ENCODE measurements around the gene R3HDM2.

DNA sequence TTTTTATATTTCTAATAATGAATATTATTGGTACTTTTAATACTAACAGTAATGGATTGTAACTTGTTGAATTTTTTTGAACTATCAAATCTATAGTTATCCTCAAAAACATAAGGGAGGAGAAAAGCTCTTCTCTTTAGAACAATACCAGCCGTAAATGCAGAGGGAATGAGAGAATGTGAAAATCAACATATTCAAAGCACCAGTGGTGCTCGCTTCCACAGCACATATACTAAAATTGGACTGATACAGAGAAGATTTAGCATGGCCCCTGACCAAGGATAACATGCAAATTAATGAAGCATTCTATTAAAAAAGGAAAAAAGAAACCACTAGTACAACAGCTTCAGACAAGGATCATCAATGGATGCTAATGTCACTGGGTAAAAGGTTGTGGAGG, 15.8 kb downstream of the R3HDM2 start:
- TF ChIP-seq POLR2A (IDR thresholded peaks at IDR 0.05; ENCODE audit: extremely low read depth, insufficient read length) = no peak
- TF ChIP-seq, protein P1, sequence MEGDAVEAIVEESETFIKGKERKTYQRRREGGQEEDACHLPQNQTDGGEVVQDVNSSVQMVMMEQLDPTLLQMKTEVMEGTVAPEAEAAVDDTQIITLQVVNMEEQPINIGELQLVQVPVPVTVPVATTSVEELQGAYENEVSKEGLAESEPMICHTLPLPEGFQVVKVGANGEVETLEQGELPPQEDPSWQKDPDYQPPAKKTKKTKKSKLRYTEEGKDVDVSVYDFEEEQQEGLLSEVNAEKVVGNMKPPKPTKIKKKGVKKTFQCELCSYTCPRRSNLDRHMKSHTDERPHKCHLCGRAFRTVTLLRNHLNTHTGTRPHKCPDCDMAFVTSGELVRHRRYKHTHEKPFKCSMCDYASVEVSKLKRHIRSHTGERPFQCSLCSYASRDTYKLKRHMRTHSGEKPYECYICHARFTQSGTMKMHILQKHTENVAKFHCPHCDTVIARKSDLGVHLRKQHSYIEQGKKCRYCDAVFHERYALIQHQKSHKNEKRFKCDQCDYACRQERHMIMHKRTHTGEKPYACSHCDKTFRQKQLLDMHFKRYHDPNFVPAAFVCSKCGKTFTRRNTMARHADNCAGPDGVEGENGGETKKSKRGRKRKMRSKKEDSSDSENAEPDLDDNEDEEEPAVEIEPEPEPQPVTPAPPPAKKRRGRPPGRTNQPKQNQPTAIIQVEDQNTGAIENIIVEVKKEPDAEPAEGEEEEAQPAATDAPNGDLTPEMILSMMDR (IDR thresholded peaks at IDR 0.05; ENCODE audit: low read depth, low read length) = no peak
